GM12878 (cell line): ENCODE data around the gene KLF15. TPM values are rescaled to one million over a fixed set of nuclear protein-coding genes. Genes with fewer than 3 reads are reported as not detected.

ENCODE experiments used
- ATAC-seq: fragments of 200-7000 bp; cut with Tn5 transposase; 3 replicates; pipeline ENCODE4 v1.9.1; 2020; ENCODE audit warnings: mild to moderate bottlenecking, moderate library complexity
- BruUV-seq: library from RNA; stranded (reverse); fragments of 400-500 nt; replicated peaks from 2 replicates; lab custom pipeline; 2021; lab: Mats Ljungman, UMichigan
- CTCF ChIA-PET: fragments of 300-600 bp; sonication (Branson Sonifier 250); formaldehyde crosslinking; extraction: SDS; loops from one replicate; lab custom pipeline; 2021; ENCODE audit warnings: inconsistent platforms; lab: Yijun Ruan, JAX
- POLR2A ChIA-PET: fragments of 350-600 bp; formaldehyde crosslinking; extraction: SDS; loops from one replicate; lab custom pipeline; 2021; ENCODE audit warnings: inconsistent platforms; lab: Charles Lee
- RAD21 ChIA-PET: fragments of 300-600 bp; sonication (Branson Sonifier 250); formaldehyde crosslinking; loops from one replicate; lab custom pipeline; 2023; ENCODE audit warnings: antibody characterized with exemption; ENCODE audit not compliant: unreplicated experiment; lab: Charles Lee
- SMC1A ChIA-PET: fragments of 300-600 bp; sonication (Branson Sonifier 250); formaldehyde crosslinking; loops from one replicate; lab custom pipeline; 2023; ENCODE audit not compliant: unreplicated experiment, uncharacterized antibody; lab: Charles Lee
- DNase-seq: peaks from one replicate; pipeline ENCODE4 v3.0.0-alpha.2; 2011; ENCODE audit warnings: low read depth, low spot score
- FAIRE-seq: peaks from 3 replicates; lab custom pipeline; 2011; peaks lifted over from hg19 to GRCh38; lab: Jason Lieb, UNC
- H2AFZ ChIP-seq: 2 replicates; pipeline ENCODE4 v1.6.0; 2011; ENCODE audit warnings: low read depth, low read length, control low read depth; ENCODE audit not compliant: control insufficient read depth
- H3K27ac ChIP-seq: 2 replicates; pipeline ENCODE4 v1.5.1; 2011; ENCODE audit warnings: control low read depth; ENCODE audit not compliant: control insufficient read depth, insufficient read depth
- H3K27me3 ChIP-seq, 2 experiments: replicated peaks in 1 of 2; 2 replicates each; pipeline versions ENCODE4 v1.6.0 to v1.6.1; 2011; ENCODE audit warnings: low read length in 1 of 2; ENCODE audit not compliant: control insufficient read depth in 2 of 2, insufficient read depth in 2 of 2
- H3K36me3 ChIP-seq, 2 experiments: 2 replicates each; pipeline ENCODE4 v1.5.1; 2011; ENCODE audit warnings: low read length in 1 of 2; ENCODE audit not compliant: control insufficient read depth in 2 of 2, insufficient read depth in 2 of 2
- H3K4me1 ChIP-seq: 2 replicates; pipeline ENCODE4 v1.6.1; 2011; ENCODE audit warnings: mild to moderate bottlenecking, low read length, moderate library complexity, mixed read lengths; ENCODE audit not compliant: control insufficient read depth, insufficient read depth
- H3K4me2 ChIP-seq: 2 replicates; pipeline ENCODE4 v1.6.0; 2011; ENCODE audit warnings: control low read depth; ENCODE audit not compliant: control insufficient read depth, insufficient read depth
- H3K4me3 ChIP-seq: fragments of 200-600 bp; sonication (generic); 2 replicates; pipeline ENCODE4 v1.5.1; 2016
- H3K79me2 ChIP-seq: 2 replicates; pipeline ENCODE4 v1.6.0; 2011; ENCODE audit warnings: low read length; ENCODE audit not compliant: control insufficient read depth, insufficient read depth
- H3K9ac ChIP-seq: 2 replicates; pipeline ENCODE4 v1.8.0; 2011; ENCODE audit warnings: low read length, control low read depth, mixed read lengths; ENCODE audit not compliant: control insufficient read depth, insufficient read depth
- H3K9me3 ChIP-seq: replicated peaks from 3 replicates; pipeline ENCODE4 v1.5.1; 2011; ENCODE audit warnings: mild to moderate bottlenecking, low read length; ENCODE audit not compliant: control insufficient read depth, insufficient read depth
- H4K20me1 ChIP-seq: 2 replicates; pipeline ENCODE4 v1.6.0; 2011; ENCODE audit not compliant: control insufficient read depth, insufficient read depth
- CBX3 ChIP-seq: fragments of 200-600 bp; sonication (generic); IDR thresholded peaks from 2 replicates; pipeline ENCODE4 v1.6.1; 2016; ENCODE audit warnings: low read depth, borderline replicate concordance
- CREB1 ChIP-seq: IDR thresholded peaks from 2 replicates; pipeline ENCODE4 v1.6.1; 2012; ENCODE audit warnings: low read depth, mild to moderate bottlenecking, inconsistent platforms
- ETV6 ChIP-seq, 2 experiments: fragments of 450-650 bp in 1 of 2; IDR thresholded peaks in 1 of 2; conservative IDR thresholded peaks in 1 of 2; 2 replicates each; pipeline ENCODE4 v1.6.1; 2014; ENCODE audit warnings: antibody characterized with exemption in 1 of 2, borderline replicate concordance in 1 of 2, low read depth in 1 of 2, mild to moderate bottlenecking in 1 of 2, moderate library complexity in 1 of 2
- HDAC6 ChIP-seq: fragments of 200-600 bp; sonication (generic); IDR thresholded peaks from one replicate; pipeline ENCODE4 v1.8.0; 2017; ENCODE audit warnings: antibody characterized with exemption; ENCODE audit not compliant: unreplicated experiment
- MEF2B ChIP-seq: fragments of 450-650 bp; IDR thresholded peaks from 2 replicates; pipeline ENCODE4 v1.6.1; 2018; ENCODE audit warnings: mild to moderate bottlenecking, moderate library complexity; ENCODE audit not compliant: partially characterized antibody, poor library complexity, severe bottlenecking
- MYC ChIP-seq: IDR thresholded peaks from 2 replicates; pipeline ENCODE4 v1.6.1; 2011; ENCODE audit warnings: mild to moderate bottlenecking, low read length, moderate library complexity, inconsistent platforms; ENCODE audit not compliant: insufficient read depth, insufficient replicate concordance, insufficient read length, severe bottlenecking
- PAX5 ChIP-seq: IDR thresholded peaks from 2 replicates; pipeline ENCODE4 v1.6.1; 2011; ENCODE audit warnings: low read depth, low read length, borderline replicate concordance
- RAD21 ChIP-seq: IDR thresholded peaks from 2 replicates; pipeline ENCODE4 v1.6.1; 2011; ENCODE audit warnings: mild to moderate bottlenecking, low read depth, low read length, moderate library complexity; ENCODE audit not compliant: insufficient read depth
- TAF1 ChIP-seq: IDR thresholded peaks from 2 replicates; pipeline ENCODE4 v1.6.1; 2011; ENCODE audit warnings: mild to moderate bottlenecking, low read depth, low read length, borderline replicate concordance
- TARDBP ChIP-seq: IDR thresholded peaks from 2 replicates; pipeline ENCODE4 v1.6.1; 2016; ENCODE audit warnings: borderline replicate concordance
- TBL1XR1 ChIP-seq: IDR thresholded peaks from 2 replicates; pipeline ENCODE4 v1.6.1; 2012; ENCODE audit warnings: low read depth, low read length, improper control_type of control experiment
- ZBED1 ChIP-seq: IDR thresholded peaks from 2 replicates; pipeline ENCODE4 v1.6.1; 2016; ENCODE audit warnings: borderline replicate concordance
- ZNF217 ChIP-seq: fragments of 450-650 bp; IDR thresholded peaks from 2 replicates; pipeline ENCODE4 v1.6.1; 2017; ENCODE audit warnings: antibody characterized with exemption, mild to moderate bottlenecking
- WGBS: methylation state at CpG from one replicate; pipeline ENCODE4 v1.1.6; 2016; ENCODE audit warnings: low lambda C conversion rate; ENCODE audit not compliant: insufficient replicate concordance, insufficient coverage; ENCODE audit errors: missing lambda C conversion rate; 5-methylcytosine and 5-hydroxymethylcytosine counted together
- in situ Hi-C: fragments of 300-500 bp; cut with MboI; formaldehyde crosslinking; loops from 9 replicates; pipeline ENCODE4 v1.14.3; 2018; ENCODE audit warnings: mixed read lengths
- intact Hi-C: fragments of 100-400 bp; cut with micrococcal nuclease; formaldehyde crosslinking; loops from one replicate; pipeline ENCODE4 v1.14.2; 2022; ENCODE audit not compliant: unreplicated experiment
- polyA plus RNA-seq, 11 experiments: library from polyadenylated mRNA; depleted of rRNA in 4 of 11; unstranded in 6 of 11; stranded (reverse) in 5 of 11; fragments of >200 nt; fragmentation: Nextera tagmentation in 4 of 11; fragmentation: Illumina TruSeq in 1 of 11; extraction: Ambion mirVana in 4 of 11; extraction: Trizol in 1 of 11; gene quantifications; 1 replicate in 1 of 11; 2 replicates in 10 of 11; pipeline versions ENCODE4 v1.2.1 to v1.2.3, GENCODE V29; 2011 to 2016; ENCODE audit warnings: inconsistent platforms in 2 of 11, missing spikeins in 2 of 11, low read depth in 1 of 11
- total RNA-seq, 4 experiments: library from RNA; depleted of rRNA in 3 of 4; stranded (reverse); fragments of >200 nt in 3 of 4; fragmentation: Illumina TruSeq in 1 of 4; extraction: Trizol in 1 of 4; gene quantifications; 2 replicates each; pipeline versions ENCODE4 v1.2.1 to v1.2.3, GENCODE V29; 2013 to 2021
- TF ChIP-seq, protein P1 (sequence below): fragments of 450-650 bp; IDR thresholded peaks from 2 replicates; pipeline ENCODE4 v1.6.1; 2017; ENCODE audit warnings: mild to moderate bottlenecking, moderate library complexity
- TF ChIP-seq, protein P2 (sequence below): fragments of 450-650 bp; IDR thresholded peaks from 2 replicates; pipeline ENCODE4 v1.6.1; 2014; ENCODE audit warnings: mild to moderate bottlenecking
- TF ChIP-seq, protein P3 (sequence below), 3 experiments: IDR thresholded peaks in 2 of 3; conservative IDR thresholded peaks in 1 of 3; 2 replicates each; pipeline ENCODE4 v1.5.1; 2011; ENCODE audit warnings: low read depth in 3 of 3, low read length in 3 of 3, mild to moderate bottlenecking in 3 of 3, control low read depth in 2 of 3, moderate library complexity in 2 of 3, inconsistent platforms in 1 of 3, mixed read lengths in 1 of 3; ENCODE audit not compliant: control insufficient read depth in 2 of 3, insufficient read depth in 1 of 3; ENCODE audit errors: extremely low read depth in 1 of 3

Gene KLF15
- total and polyA plus RNA-seq, 10 of the 15 experiments (the other 5 are each of a cell fraction or from before 2014, with no cell fraction given), result 0.15 TPM; not detected in 9

DNA sequence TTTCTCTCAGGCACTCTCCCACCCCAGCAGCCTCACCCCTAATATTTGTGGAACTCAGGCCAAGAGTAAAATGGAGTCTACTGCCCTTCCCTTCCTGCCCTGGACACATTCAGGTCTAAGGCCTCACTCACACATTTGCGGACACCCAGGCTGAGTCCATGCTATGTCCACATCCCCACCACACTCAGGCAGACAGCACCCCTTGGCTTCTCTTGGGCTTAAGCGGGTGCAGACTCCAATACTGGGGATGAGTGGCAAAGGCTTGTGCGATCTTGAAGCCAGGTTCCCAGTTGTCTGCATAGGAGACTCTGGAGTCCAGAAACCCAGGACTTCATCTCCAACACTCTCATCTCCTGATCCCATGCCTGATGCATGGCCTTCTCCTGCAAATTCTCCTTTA lies 20.0 kb upstream of the KLF15 start (continued):
- TF ChIP-seq TBL1XR1 (no peak), CREB1 (no peak), ZBED1 (no peak), PAX5 (no peak)

DNA sequence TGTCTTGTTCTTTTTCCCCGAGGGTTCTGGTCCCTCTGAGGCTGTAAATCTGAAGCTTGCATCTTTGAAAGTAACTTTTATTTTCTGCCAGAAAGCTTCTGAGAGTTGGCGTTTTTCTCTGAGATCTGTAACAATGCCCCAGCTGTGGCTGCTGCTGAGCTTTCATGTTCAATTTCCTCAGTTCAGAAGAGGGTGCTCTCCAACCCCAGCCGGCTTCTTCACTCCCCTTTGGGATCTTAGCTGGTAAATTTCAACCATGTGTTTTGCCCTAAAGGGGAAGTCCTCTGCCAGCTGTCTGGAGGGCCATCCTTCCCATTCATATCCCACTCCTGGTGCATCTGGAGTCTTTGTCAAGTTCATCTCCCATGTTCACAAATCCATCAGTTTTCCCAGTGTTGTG lies 19.2 kb upstream of the KLF15 start:
- in situ Hi-C loops (loop anchor here (25.0 kb wide), 1 partner anchor 89 kb away; no protein-coding TSS in a partner anchor), intact Hi-C loops (no loop called here)
- ChIA-PET SMC1A (interaction anchor here (1.0 kb wide), 1 partner anchor 96 kb away, joined by 3 read pairs; no protein-coding TSS in a partner anchor), POLR2A (no interaction called here), CTCF (no interaction called here), RAD21 (no interaction called here)
- Histone ChIP-seq H3K27me3 (peaks cover 0 to 2% of the 10 kb centered on the region in 2 experiments; a peak in 3 of 4 replicates), H3K9me3 (no peaks in the 10 kb centered on the region), H3K4me3 (no peak overlapping the region), H3K79me2 (no peaks in the 10 kb centered on the region), H3K36me3 (no peaks in the 10 kb centered on the region), H4K20me1 (no peaks in the 10 kb centered on the region), H3K9ac (no peak overlapping the region), H3K4me1 (no peaks in the 10 kb centered on the region), H3K4me2 (no peak overlapping the region), H3K27ac (no peak overlapping the region), H2AFZ (no peak overlapping the region)
- no peak for FAIRE-seq
- WGBS, result 3% methylated on average over 3 of the region's 3 CpGs
- BruUV-seq, result no TSS peak
- ATAC-seq, result no peak
- DNase-seq, result no peak
- TF ChIP-seq RAD21, result no peak
- TF ChIP-seq CBX3, result no peak
- TF ChIP-seq, protein P1, sequence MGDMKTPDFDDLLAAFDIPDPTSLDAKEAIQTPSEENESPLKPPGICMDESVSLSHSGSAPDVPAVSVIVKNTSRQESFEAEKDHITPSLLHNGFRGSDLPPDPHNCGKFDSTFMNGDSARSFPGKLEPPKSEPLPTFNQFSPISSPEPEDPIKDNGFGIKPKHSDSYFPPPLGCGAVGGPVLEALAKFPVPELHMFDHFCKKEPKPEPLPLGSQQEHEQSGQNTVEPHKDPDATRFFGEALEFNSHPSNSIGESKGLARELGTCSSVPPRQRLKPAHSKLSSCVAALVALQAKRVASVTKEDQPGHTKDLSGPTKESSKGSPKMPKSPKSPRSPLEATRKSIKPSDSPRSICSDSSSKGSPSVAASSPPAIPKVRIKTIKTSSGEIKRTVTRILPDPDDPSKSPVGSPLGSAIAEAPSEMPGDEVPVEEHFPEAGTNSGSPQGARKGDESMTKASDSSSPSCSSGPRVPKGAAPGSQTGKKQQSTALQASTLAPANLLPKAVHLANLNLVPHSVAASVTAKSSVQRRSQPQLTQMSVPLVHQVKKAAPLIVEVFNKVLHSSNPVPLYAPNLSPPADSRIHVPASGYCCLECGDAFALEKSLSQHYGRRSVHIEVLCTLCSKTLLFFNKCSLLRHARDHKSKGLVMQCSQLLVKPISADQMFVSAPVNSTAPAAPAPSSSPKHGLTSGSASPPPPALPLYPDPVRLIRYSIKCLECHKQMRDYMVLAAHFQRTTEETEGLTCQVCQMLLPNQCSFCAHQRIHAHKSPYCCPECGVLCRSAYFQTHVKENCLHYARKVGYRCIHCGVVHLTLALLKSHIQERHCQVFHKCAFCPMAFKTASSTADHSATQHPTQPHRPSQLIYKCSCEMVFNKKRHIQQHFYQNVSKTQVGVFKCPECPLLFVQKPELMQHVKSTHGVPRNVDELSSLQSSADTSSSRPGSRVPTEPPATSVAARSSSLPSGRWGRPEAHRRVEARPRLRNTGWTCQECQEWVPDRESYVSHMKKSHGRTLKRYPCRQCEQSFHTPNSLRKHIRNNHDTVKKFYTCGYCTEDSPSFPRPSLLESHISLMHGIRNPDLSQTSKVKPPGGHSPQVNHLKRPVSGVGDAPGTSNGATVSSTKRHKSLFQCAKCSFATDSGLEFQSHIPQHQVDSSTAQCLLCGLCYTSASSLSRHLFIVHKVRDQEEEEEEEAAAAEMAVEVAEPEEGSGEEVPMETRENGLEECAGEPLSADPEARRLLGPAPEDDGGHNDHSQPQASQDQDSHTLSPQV, result no peak
- TF ChIP-seq HDAC6, result no peak
- no peak for TF ChIP-seq MEF2B
- TF ChIP-seq, protein P2, sequence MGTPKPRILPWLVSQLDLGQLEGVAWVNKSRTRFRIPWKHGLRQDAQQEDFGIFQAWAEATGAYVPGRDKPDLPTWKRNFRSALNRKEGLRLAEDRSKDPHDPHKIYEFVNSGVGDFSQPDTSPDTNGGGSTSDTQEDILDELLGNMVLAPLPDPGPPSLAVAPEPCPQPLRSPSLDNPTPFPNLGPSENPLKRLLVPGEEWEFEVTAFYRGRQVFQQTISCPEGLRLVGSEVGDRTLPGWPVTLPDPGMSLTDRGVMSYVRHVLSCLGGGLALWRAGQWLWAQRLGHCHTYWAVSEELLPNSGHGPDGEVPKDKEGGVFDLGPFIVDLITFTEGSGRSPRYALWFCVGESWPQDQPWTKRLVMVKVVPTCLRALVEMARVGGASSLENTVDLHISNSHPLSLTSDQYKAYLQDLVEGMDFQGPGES, result no peak
- TF ChIP-seq, protein P3, sequence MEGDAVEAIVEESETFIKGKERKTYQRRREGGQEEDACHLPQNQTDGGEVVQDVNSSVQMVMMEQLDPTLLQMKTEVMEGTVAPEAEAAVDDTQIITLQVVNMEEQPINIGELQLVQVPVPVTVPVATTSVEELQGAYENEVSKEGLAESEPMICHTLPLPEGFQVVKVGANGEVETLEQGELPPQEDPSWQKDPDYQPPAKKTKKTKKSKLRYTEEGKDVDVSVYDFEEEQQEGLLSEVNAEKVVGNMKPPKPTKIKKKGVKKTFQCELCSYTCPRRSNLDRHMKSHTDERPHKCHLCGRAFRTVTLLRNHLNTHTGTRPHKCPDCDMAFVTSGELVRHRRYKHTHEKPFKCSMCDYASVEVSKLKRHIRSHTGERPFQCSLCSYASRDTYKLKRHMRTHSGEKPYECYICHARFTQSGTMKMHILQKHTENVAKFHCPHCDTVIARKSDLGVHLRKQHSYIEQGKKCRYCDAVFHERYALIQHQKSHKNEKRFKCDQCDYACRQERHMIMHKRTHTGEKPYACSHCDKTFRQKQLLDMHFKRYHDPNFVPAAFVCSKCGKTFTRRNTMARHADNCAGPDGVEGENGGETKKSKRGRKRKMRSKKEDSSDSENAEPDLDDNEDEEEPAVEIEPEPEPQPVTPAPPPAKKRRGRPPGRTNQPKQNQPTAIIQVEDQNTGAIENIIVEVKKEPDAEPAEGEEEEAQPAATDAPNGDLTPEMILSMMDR (IDR thresholded peaks at IDR 0.05 in 2 of 3, conservative IDR thresholded peaks at IDR 0.05 in 1 of 3; ENCODE audit: control insufficient read depth in 2 of 3, extremely low read depth in 1 of 3, insufficient read depth in 1 of 3, low read depth in 3 of 3, low read length in 3 of 3), result no peak
- TF ChIP-seq MYC, result no peak
- no peak for TF ChIP-seq ETV6 (conservative IDR thresholded peaks at IDR 0.05 in 1 of 2, IDR thresholded peaks at IDR 0.05 in 1 of 2; ENCODE audit: borderline replicate concordance in 1 of 2, low read depth in 1 of 2)
- no peak for TF ChIP-seq TARDBP
- TF ChIP-seq TAF1, result no peak
- TF ChIP-seq ZNF217, result no peak
